Endothelial cell of umbilical vein (primary cell): ENCODE measurements around the gene COTL1. TPM values are rescaled to one million over a fixed set of nuclear protein-coding genes. Genes with fewer than 3 reads are reported as not detected.

Experiments
- BruUV-seq: library from RNA; stranded (reverse); fragments of 400-500 nt; replicated peaks from 2 replicates; lab custom pipeline; 2021; lab: Mats Ljungman, UMichigan
- CTCF ChIA-PET: fragments of 300-600, 350-600 bp; sonication (Branson Sonifier 250); formaldehyde crosslinking; loops from one replicate; lab custom pipeline; 2021; ENCODE audit warnings: antibody characterized with exemption, inconsistent platforms; lab: Charles Lee
- POLR2A ChIA-PET: fragments of 300-600, 350-600 bp; sonication (Branson Sonifier 250); formaldehyde crosslinking; loops from one replicate; lab custom pipeline; 2021; ENCODE audit warnings: antibody characterized with exemption, inconsistent platforms; lab: Charles Lee
- DNase-seq: peaks from one replicate; pipeline ENCODE4 v3.0.0-alpha.2; 2011; ENCODE audit warnings: low read depth, low spot score
- FAIRE-seq: peaks from 2 replicates; lab custom pipeline; 2011; peaks lifted over from hg19 to GRCh38; lab: Jason Lieb, UNC
- H2AFZ ChIP-seq: 2 replicates; pipeline ENCODE4 v1.6.0; 2012; ENCODE audit warnings: low read depth, low read length, control low read depth, inconsistent platforms
- H3K27ac ChIP-seq: 2 replicates; pipeline ENCODE4 v1.5.1; 2011; ENCODE audit warnings: low read depth, mild to moderate bottlenecking, control low read depth, low read length, moderate library complexity; ENCODE audit not compliant: insufficient read depth
- H3K27me3 ChIP-seq, 2 experiments: 2 replicates each; pipeline versions ENCODE4 v1.6.0 to v1.6.1; 2011; ENCODE audit warnings: low read length in 2 of 2, mixed read lengths in 1 of 2; ENCODE audit not compliant: control insufficient read depth in 2 of 2, insufficient read depth in 2 of 2
- H3K36me3 ChIP-seq, 2 experiments: 2 replicates in 1 of 2; 3 replicates in 1 of 2; pipeline ENCODE4 v1.5.1; 2011; ENCODE audit warnings: low read length in 2 of 2, mild to moderate bottlenecking in 1 of 2, moderate library complexity in 1 of 2; ENCODE audit not compliant: control insufficient read depth in 2 of 2, insufficient read depth in 2 of 2; ENCODE audit errors: extremely low read depth in 1 of 2
- H3K4me1 ChIP-seq: 3 replicates; pipeline ENCODE4 v1.5.1; 2011; ENCODE audit warnings: mild to moderate bottlenecking, low read length; ENCODE audit not compliant: control insufficient read depth, insufficient read depth; ENCODE audit errors: extremely low read depth
- H3K4me2 ChIP-seq: 2 replicates; pipeline ENCODE4 v1.6.1; 2011; ENCODE audit warnings: low read length, control low read depth, mixed read lengths; ENCODE audit not compliant: insufficient read depth
- H3K4me3 ChIP-seq, 3 experiments: fragments of 200-600 bp in 1 of 3; sonication (generic), shearing (Covaris generic) in 1 of 3; replicated peaks in 1 of 3; 2 replicates each; pipeline ENCODE4 v1.5.1; 2011 to 2016; ENCODE audit warnings: control low read depth in 3 of 3, low read length in 3 of 3, mild to moderate bottlenecking in 2 of 3, inconsistent platforms in 1 of 3, low read depth in 1 of 3, moderate library complexity in 1 of 3; ENCODE audit not compliant: insufficient read depth in 1 of 3
- H3K79me2 ChIP-seq: 2 replicates; pipeline ENCODE4 v1.6.0; 2012; ENCODE audit warnings: low read length, inconsistent platforms; ENCODE audit not compliant: control insufficient read depth, insufficient read depth
- H3K9ac ChIP-seq: replicated peaks from 2 replicates; pipeline ENCODE3; 2011; ENCODE audit warnings: low read length, control low read depth; ENCODE audit not compliant: insufficient read depth; ENCODE audit errors: extremely low read depth
- H3K9me1 ChIP-seq: replicated peaks from 3 replicates; pipeline ENCODE4 v1.6.0; 2011; ENCODE audit warnings: mild to moderate bottlenecking, low read length; ENCODE audit not compliant: control insufficient read depth, insufficient read depth; ENCODE audit errors: extremely low read depth
- H3K9me3 ChIP-seq: replicated peaks from 2 replicates; pipeline ENCODE4 v1.5.1; 2012; ENCODE audit warnings: low read length, inconsistent platforms; ENCODE audit not compliant: control insufficient read depth, insufficient read depth
- H4K20me1 ChIP-seq: replicated peaks from 2 replicates; pipeline ENCODE3; 2011; ENCODE audit warnings: mild to moderate bottlenecking, low read length; ENCODE audit not compliant: control insufficient read depth, insufficient read depth; ENCODE audit errors: extremely low read depth
- EZH2 ChIP-seq: IDR thresholded peaks from 2 replicates; pipeline ENCODE4 v1.6.1; 2012; ENCODE audit warnings: borderline replicate concordance, low read depth, mild to moderate bottlenecking, moderate library complexity, low read length, inconsistent platforms; ENCODE audit not compliant: severe bottlenecking
- FOS ChIP-seq: IDR thresholded peaks from 2 replicates; pipeline ENCODE4 v1.6.1; 2011; ENCODE audit warnings: mild to moderate bottlenecking, low read length, moderate library complexity, borderline replicate concordance; ENCODE audit not compliant: insufficient read depth
- GATA2 ChIP-seq: IDR thresholded peaks from 2 replicates; pipeline ENCODE4 v1.7.0; 2011; ENCODE audit warnings: low read depth, mild to moderate bottlenecking, moderate library complexity, mixed read lengths, low read length; ENCODE audit not compliant: insufficient read length, insufficient read depth
- JUN ChIP-seq: IDR thresholded peaks from 2 replicates; pipeline ENCODE4 v1.6.1; 2011; ENCODE audit warnings: borderline replicate concordance, low read depth; ENCODE audit not compliant: insufficient read length, insufficient read depth
- MYC ChIP-seq: IDR thresholded peaks from one replicate; pipeline ENCODE4 v1.6.1; 2011; ENCODE audit warnings: mild to moderate bottlenecking, low read depth, low read length
- POLR2A ChIP-seq: IDR thresholded peaks from 2 replicates; pipeline ENCODE4 v1.6.1; 2012; ENCODE audit warnings: low read depth, mild to moderate bottlenecking, control low read depth, low read length
- POLR2AphosphoS5 ChIP-seq: IDR thresholded peaks from 2 replicates; pipeline ENCODE4 v1.6.1; 2012; ENCODE audit warnings: low read depth, mild to moderate bottlenecking, control low read depth, low read length, moderate library complexity; ENCODE audit not compliant: insufficient read depth
- dilution Hi-C: fragments of 300-500 bp; cut with MboI; formaldehyde crosslinking; loops from one replicate; pipeline ENCODE4 v1.15.0; 2019; ENCODE audit warnings: low sequenced_read_pairs; ENCODE audit not compliant: extremely low pct_ligation_motif_present
- intact Hi-C: fragments of 100-400 bp; cut with micrococcal nuclease; formaldehyde crosslinking; loops from one replicate; pipeline ENCODE4 v1.10.0; 2022
- polyA plus RNA-seq, 4 experiments: library from polyadenylated mRNA; depleted of rRNA in 3 of 4; stranded (reverse) in 3 of 4; unstranded in 1 of 4; fragments of >200 nt; gene quantifications; 2 replicates each; pipeline versions ENCODE4 v1.2.1 to v1.2.3, GENCODE V29; 2011 to 2012; ENCODE audit warnings: missing spikeins in 1 of 4
- total RNA-seq: library from RNA; stranded (reverse); gene quantifications from 2 replicates; pipeline ENCODE4 v1.2.3, GENCODE V29; 2021
- TF ChIP-seq, protein P1 (sequence below): IDR thresholded peaks from 2 replicates; pipeline ENCODE4 v1.6.1; 2011; ENCODE audit not compliant: insufficient read depth, insufficient read length
- TF ChIP-seq, protein P2 (sequence below), 2 donors: IDR thresholded peaks; 1 replicate in 1 of 2; 2 replicates in 1 of 2; pipeline ENCODE4 v1.5.1; 2011; ENCODE audit warnings: low read length in 2 of 2, mild to moderate bottlenecking in 2 of 2, moderate library complexity in 2 of 2, control low read depth in 1 of 2, inconsistent platforms in 1 of 2, low read depth in 1 of 2; ENCODE audit not compliant: insufficient read depth in 1 of 2; ENCODE audit errors: extremely low read depth in 1 of 2

Gene COTL1
- total and polyA plus RNA-seq, 2 donors (not counting 3 experiments of a cell fraction or from before 2014, with no cell fraction given): 90.0 to 200 TPM

DNA sequence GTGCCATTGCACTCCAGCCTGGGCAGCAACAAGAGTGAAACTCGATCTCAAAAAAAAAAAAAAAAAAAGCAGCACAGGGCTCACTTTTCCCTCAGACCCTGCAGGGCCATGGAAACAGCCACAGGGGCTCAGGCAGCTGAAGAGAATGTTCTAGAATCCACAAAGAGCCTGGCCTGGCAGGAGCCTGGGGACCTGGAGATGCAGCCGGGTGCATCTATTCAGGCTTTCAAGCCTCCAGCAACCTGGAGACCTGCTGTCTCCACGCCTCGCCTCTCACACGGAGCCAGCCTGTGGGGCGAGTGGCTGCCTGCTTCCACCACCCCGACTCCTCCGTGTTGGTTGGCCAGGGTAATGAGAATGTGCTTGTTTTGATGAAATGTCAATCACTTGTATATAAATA is 69.4 kb downstream of the COTL1 start:
- POLR2A ChIA-PET: no interaction called here
- Histone ChIP-seq H3K27ac (peak overlapping the region; percentile 78), H3K79me2 (no peaks in the 10 kb centered on the region), H3K27me3 (no peaks in the 10 kb centered on the region), H3K9me3 (no peaks in the 10 kb centered on the region), H3K36me3 (no peaks in the 10 kb centered on the region), H4K20me1 (no peaks in the 10 kb centered on the region), H3K4me2 (no peak overlapping the region), H3K9me1 (no peaks in the 10 kb centered on the region), H2AFZ (no peak overlapping the region), H3K9ac (no peak overlapping the region), H3K4me1 (peaks cover 23% of the 10 kb centered on the region), H3K4me3 (no peak overlapping the region)
- intact Hi-C loops (loop anchor here (2.0 kb wide), 3 partner anchors 16 to 70 kb away; partner anchors contain the start of gene COTL1), dilution Hi-C loops (no loop called here)
- DNase-seq (no peak), FAIRE-seq (no peak)
- no TSS peak for BruUV-seq
- TF ChIP-seq MYC (no peak), FOS (no peak), POLR2AphosphoS5 (no peak), POLR2A (no peak), JUN (no peak), EZH2 (no peak), GATA2 (no peak)
- TF ChIP-seq, protein P1, sequence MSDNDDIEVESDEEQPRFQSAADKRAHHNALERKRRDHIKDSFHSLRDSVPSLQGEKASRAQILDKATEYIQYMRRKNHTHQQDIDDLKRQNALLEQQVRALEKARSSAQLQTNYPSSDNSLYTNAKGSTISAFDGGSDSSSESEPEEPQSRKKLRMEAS: no peak
- TF ChIP-seq, protein P2, sequence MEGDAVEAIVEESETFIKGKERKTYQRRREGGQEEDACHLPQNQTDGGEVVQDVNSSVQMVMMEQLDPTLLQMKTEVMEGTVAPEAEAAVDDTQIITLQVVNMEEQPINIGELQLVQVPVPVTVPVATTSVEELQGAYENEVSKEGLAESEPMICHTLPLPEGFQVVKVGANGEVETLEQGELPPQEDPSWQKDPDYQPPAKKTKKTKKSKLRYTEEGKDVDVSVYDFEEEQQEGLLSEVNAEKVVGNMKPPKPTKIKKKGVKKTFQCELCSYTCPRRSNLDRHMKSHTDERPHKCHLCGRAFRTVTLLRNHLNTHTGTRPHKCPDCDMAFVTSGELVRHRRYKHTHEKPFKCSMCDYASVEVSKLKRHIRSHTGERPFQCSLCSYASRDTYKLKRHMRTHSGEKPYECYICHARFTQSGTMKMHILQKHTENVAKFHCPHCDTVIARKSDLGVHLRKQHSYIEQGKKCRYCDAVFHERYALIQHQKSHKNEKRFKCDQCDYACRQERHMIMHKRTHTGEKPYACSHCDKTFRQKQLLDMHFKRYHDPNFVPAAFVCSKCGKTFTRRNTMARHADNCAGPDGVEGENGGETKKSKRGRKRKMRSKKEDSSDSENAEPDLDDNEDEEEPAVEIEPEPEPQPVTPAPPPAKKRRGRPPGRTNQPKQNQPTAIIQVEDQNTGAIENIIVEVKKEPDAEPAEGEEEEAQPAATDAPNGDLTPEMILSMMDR (IDR thresholded peaks at IDR 0.05; ENCODE audit: extremely low read depth in 1 of 2, insufficient read depth in 1 of 2, low read depth in 1 of 2, low read length in 2 of 2): no peak
- CTCF ChIA-PET: interaction anchor here (1.0 kb wide), 1 partner anchor 73 kb away, joined by 5 read pairs; no protein-coding TSS in a partner anchor
